GM13976 (cell line): ENCODE results near the gene FAM83F.

Experiments used
- DNase-seq: peaks from one replicate; pipeline ENCODE4 v3.0.0; 2012; ENCODE audit warnings: low spot score
- CTCF ChIP-seq: IDR thresholded peaks from 2 replicates; pipeline ENCODE4 v1.5.1; 2012; ENCODE audit warnings: borderline replicate concordance, mild to moderate bottlenecking; ENCODE audit not compliant: insufficient read depth; ENCODE audit errors: extremely low read depth, missing control alignments, control extremely low read depth
- in situ Hi-C: fragments of 300-500 bp; cut with MboI; formaldehyde crosslinking; loops from one replicate; pipeline ENCODE4 v1.12.0; 2022; ENCODE audit warnings: low sequenced_read_pairs, mixed read lengths, inconsistent platforms; ENCODE audit not compliant: unreplicated experiment

The FAM83F gene

GRCh38 chr22:39979048-39979447 lies 15.7 kb upstream of the FAM83F start:
- no peak for TF ChIP-seq CTCF
- in situ Hi-C loops, result no loop called here
- no peak for DNase-seq

- no peak for TF ChIP-seq CTCF
- in situ Hi-C loops, result no loop called here
- no peak for DNase-seq
Measured at GRCh38 chr22:39979458-39979857, 15.3 kb upstream of the FAM83F start.

GRCh38 chr22:39980596-39980995 lies 14.2 kb upstream of the FAM83F start:
- in situ Hi-C loops, result no loop called here
- no peak for TF ChIP-seq CTCF

GRCh38 chr22:39983346-39983745 lies 11.4 kb upstream of the FAM83F start:
- no peak for TF ChIP-seq CTCF
- no peak for DNase-seq
- in situ Hi-C loops, result no loop called here

More at GRCh38 chr22:39980596-39980995, 14.2 kb upstream of the FAM83F start:
- no peak for DNase-seq

GRCh38 chr22:39984006-39984405 lies 10.7 kb upstream of the FAM83F start:
- in situ Hi-C loops, result no loop called here
- no peak for TF ChIP-seq CTCF
- DNase-seq, result no peak

- DNase-seq, result no peak
- no peak for TF ChIP-seq CTCF
- in situ Hi-C loops, result no loop called here
Measured at GRCh38 chr22:39984746-39985145, 10.0 kb upstream of the FAM83F start.
